IPS DF 6.9 (cell line): ENCODE measurements around the gene HNRNPU.
A peak's percentile ranks its signal among the peaks of the same experiment; 100 is the strongest.

Source experiments
- DNase-seq: peaks from one replicate; pipeline ENCODE4 v3.0.0-alpha.2; 2013; ENCODE audit warnings: low read depth, low spot score
- H3K27ac ChIP-seq: one replicate; pipeline ENCODE4 v1.5.1; 2013; ENCODE audit warnings: low read length, control low read depth
- H3K27me3 ChIP-seq: 2 replicates; pipeline ENCODE4 v1.6.1; 2013; ENCODE audit warnings: mild to moderate bottlenecking, low read length; ENCODE audit not compliant: control insufficient read depth, insufficient read depth
- H3K36me3 ChIP-seq: 2 replicates; pipeline ENCODE4 v1.6.1; 2013; ENCODE audit warnings: low read length; ENCODE audit not compliant: control insufficient read depth, insufficient read depth
- H3K4me1 ChIP-seq: 2 replicates; pipeline ENCODE4 v1.6.1; 2013; ENCODE audit warnings: low read length; ENCODE audit not compliant: control insufficient read depth, insufficient read depth
- H3K4me3 ChIP-seq: 2 replicates; pipeline ENCODE4 v1.5.1; 2013; ENCODE audit warnings: mild to moderate bottlenecking, low read length
- H3K9me3 ChIP-seq: 2 replicates; pipeline ENCODE4 v1.6.1; 2013; ENCODE audit warnings: low read length, inconsistent platforms; ENCODE audit not compliant: control insufficient read depth, insufficient read depth
- WGBS: extraction: QIAGEN DNeasy Blood & Tissue Kit; methylation state at CpG from one replicate; pipeline ENCODE4 v1.1.7; 2013; ENCODE audit warnings: mixed read lengths, missing lambda C conversion rate; ENCODE audit not compliant: insufficient read length, insufficient coverage; 5-methylcytosine and 5-hydroxymethylcytosine counted together

The HNRNPU gene

GRCh38 chr1:244862699-244863490, 1.4 kb downstream of the HNRNPU start:
- peak; percentile 54 for DNase-seq
- no peak overlapping the region for H3K27ac ChIP-seq
- no peaks in the 10 kb centered on the region for H3K27me3 ChIP-seq
- peaks cover 23% of the 10 kb centered on the region; the same call in 1 of the 2 replicates for H3K36me3 ChIP-seq
- H3K4me3 ChIP-seq: peak overlapping the region; percentile 78; the same call in 1 of the 2 replicates
- H3K9me3 ChIP-seq: no peaks in the 10 kb centered on the region
- no peaks in the 10 kb centered on the region for H3K4me1 ChIP-seq
- WGBS: no CpG with 5 or more reads among the region's 87 CpGs

DNA sequence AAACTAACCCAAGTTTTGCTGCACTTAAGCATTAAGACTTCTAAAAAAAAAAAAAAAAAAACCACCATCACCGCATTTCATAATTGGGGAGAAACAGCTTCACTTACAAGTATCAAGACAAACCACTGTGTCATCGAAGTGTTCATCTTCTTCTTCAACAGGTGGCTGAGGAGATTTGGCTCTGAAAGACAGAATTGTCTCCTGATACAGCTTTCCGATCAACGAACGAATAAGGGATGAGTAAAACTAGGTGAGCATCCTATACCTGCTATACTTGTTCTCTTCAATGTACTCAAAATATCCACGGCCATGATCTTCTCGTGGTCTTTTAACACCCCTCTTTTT, 2.0 kb downstream of the HNRNPU start:
- no peaks in the 10 kb centered on the region for H3K4me1 ChIP-seq
- peaks cover 28% of the 10 kb centered on the region; the same call in 1 of the 2 replicates for H3K36me3 ChIP-seq
- DNase-seq: no peak
- no peaks in the 10 kb centered on the region for H3K9me3 ChIP-seq
- no CpG with 5 or more reads among the region's 7 CpGs for WGBS
- no peaks in the 10 kb centered on the region for H3K27me3 ChIP-seq
- no peak overlapping the region for H3K27ac ChIP-seq
- H3K4me3 ChIP-seq: peak overlapping the region; percentile 78; the same call in 1 of the 2 replicates

- H3K4me3 ChIP-seq: peak overlapping the region; percentile 48; the same call in 1 of the 2 replicates
- H3K9me3 ChIP-seq: no peaks in the 10 kb centered on the region
- DNase-seq: no peak
- H3K27ac ChIP-seq: no peak overlapping the region
- no peaks in the 10 kb centered on the region for H3K27me3 ChIP-seq
- no peaks in the 10 kb centered on the region for H3K4me1 ChIP-seq
- H3K36me3 ChIP-seq: peaks cover 31% of the 10 kb centered on the region; the same call in 1 of the 2 replicates
- no CpG with 5 or more reads among the region's 2 CpGs for WGBS
Measured at GRCh38 chr1:244861683-244862082, 2.7 kb downstream of the HNRNPU start.

DNA sequence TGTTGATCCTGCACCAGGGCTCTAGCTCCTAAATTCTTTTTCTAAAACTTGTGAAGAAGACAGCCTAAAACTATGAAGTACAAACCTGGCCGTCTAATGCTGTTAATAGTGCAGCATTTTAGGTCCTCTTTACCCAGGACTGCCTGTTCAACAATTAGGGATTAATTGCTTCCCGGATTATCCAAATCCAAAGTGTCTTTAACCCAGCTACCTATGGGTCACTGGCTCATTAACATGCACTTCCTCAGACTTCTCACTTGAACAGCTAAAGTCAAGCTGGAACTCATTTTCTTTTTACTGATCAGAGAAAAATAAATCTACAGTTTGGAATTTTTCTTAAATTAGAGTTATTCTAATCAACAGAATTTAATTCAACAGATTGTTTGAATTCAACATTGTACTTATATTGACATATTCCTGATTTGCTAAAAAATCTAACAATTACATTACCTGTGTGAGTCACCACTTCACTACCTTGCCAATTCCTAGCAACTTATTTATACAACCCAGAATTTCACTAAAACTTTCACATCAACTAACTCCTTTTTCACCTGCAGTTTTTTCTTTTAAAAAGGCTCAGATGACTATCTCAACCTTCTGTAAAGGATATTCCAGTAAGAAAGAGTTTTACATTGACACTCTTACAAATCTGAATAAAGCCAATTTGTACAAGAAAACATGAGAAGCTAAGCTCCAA, 3.3 kb downstream of the HNRNPU start:
- Histone ChIP-seq H3K4me3 (no peak overlapping the region; the same call in 1 of the 2 replicates), H3K27ac (no peak overlapping the region), H3K27me3 (no peaks in the 10 kb centered on the region), H3K4me1 (no peaks in the 10 kb centered on the region), H3K9me3 (no peaks in the 10 kb centered on the region), H3K36me3 (peaks cover 36% of the 10 kb centered on the region; the same call in 1 of the 2 replicates)
- no peak for DNase-seq
- no CpG with 5 or more reads among the region's 2 CpGs for WGBS

GRCh38 chr1:244860078-244860477, 4.3 kb downstream of the HNRNPU start:
- Histone ChIP-seq H3K36me3 (peaks cover 41% of the 10 kb centered on the region; the same call in 1 of the 2 replicates), H3K9me3 (no peaks in the 10 kb centered on the region), H3K27me3 (no peaks in the 10 kb centered on the region), H3K4me1 (no peaks in the 10 kb centered on the region), H3K4me3 (no peak overlapping the region), H3K27ac (no peak overlapping the region)
- WGBS: no CpG with 5 or more reads among the region's 9 CpGs
- DNase-seq: no peak

DNA sequence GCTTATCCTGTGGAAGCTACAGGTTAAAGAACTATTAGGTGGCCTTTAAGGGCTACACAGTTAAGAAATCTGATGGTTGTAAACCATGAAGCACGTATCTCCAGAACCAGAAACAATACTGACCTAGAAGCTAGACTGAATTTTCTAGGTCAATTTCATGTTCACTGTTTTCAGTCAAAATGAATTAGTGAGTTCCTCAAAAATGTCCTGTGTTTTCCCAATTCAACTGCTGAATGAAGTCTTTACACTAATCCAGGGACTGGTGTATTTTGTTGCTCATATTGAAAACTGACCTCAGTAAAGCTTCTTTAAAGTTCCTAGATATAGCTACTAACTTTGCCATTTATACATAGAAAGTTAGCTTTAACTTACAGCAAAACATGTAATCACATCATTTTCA, 6.0 kb downstream of the HNRNPU start:
- H3K27ac ChIP-seq: no peak overlapping the region
- no CpG with 5 or more reads among the region's 1 CpG for WGBS

GRCh38 chr1:244857761-244858160, 6.6 kb downstream of the HNRNPU start:
- no peaks in the 10 kb centered on the region for H3K4me1 ChIP-seq
- no peaks in the 10 kb centered on the region for H3K9me3 ChIP-seq
- no peak overlapping the region for H3K4me3 ChIP-seq
- H3K36me3 ChIP-seq: peaks cover 46% of the 10 kb centered on the region; the same call in 1 of the 2 replicates
- no peaks in the 10 kb centered on the region for H3K27me3 ChIP-seq
- no peak overlapping the region for H3K27ac ChIP-seq
- no peak for DNase-seq
- WGBS: no CpG with 5 or more reads among the region's 3 CpGs

More for the DNA sequence above, 6.0 kb downstream of the HNRNPU start:
- no peaks in the 10 kb centered on the region for H3K9me3 ChIP-seq
- H3K4me1 ChIP-seq: no peaks in the 10 kb centered on the region
- no peaks in the 10 kb centered on the region for H3K27me3 ChIP-seq
- no peak overlapping the region for H3K4me3 ChIP-seq
- H3K36me3 ChIP-seq: peaks cover 46% of the 10 kb centered on the region; the same call in 1 of the 2 replicates
- DNase-seq: no peak

GRCh38 chr1:244854865-244855578, 9.3 kb downstream of the HNRNPU start:
- H3K27ac ChIP-seq: no peak overlapping the region
- H3K36me3 ChIP-seq: peaks cover 36% of the 10 kb centered on the region; the same call in 1 of the 2 replicates
- H3K27me3 ChIP-seq: no peaks in the 10 kb centered on the region
- H3K9me3 ChIP-seq: no peaks in the 10 kb centered on the region
- no peaks in the 10 kb centered on the region for H3K4me1 ChIP-seq
- WGBS: no CpG with 5 or more reads among the region's 7 CpGs
- no peak for DNase-seq
- no peak overlapping the region for H3K4me3 ChIP-seq

DNA sequence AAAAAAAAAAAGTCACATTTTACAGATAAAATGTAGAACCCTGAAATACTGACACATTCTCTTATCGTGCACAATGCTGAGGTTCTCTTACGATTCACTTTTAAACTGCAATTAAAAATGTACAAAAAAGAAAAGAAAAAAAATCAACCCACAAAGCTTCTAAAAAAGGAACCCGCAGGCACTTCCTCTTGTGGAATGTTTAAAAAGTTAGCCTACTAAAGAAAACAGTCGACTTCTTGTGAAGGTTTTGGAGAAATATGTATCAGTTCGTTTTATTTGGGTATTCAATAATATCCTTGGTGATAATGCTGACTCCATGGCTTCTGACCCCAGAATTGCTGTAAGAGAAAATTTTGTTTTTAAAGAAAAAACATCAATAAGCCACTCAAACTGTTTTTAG, 10.2 kb downstream of the HNRNPU start:
- Histone ChIP-seq H3K27me3 (no peaks in the 10 kb centered on the region), H3K27ac (no peak overlapping the region), H3K36me3 (peaks cover 33% of the 10 kb centered on the region; the same call in 1 of the 2 replicates), H3K4me3 (no peak overlapping the region), H3K9me3 (no peaks in the 10 kb centered on the region), H3K4me1 (no peaks in the 10 kb centered on the region)
- no peak for DNase-seq
- no CpG with 5 or more reads among the region's 5 CpGs for WGBS

- no peaks in the 10 kb centered on the region for H3K27me3 ChIP-seq
Measured at GRCh38 chr1:244852694-244853093, 11.6 kb downstream of the HNRNPU start.

More at GRCh38 chr1:244852694-244853093, 11.6 kb downstream of the HNRNPU start:
- no peak for DNase-seq
- H3K4me1 ChIP-seq: no peaks in the 10 kb centered on the region
- no peak overlapping the region for H3K27ac ChIP-seq
- H3K36me3 ChIP-seq: peaks cover 23% of the 10 kb centered on the region; the same call in 1 of the 2 replicates
- no peaks in the 10 kb centered on the region for H3K9me3 ChIP-seq
- H3K4me3 ChIP-seq: no peak overlapping the region
- WGBS: no CpG with 5 or more reads among the region's 1 CpG
